Fibroblast of lung (primary cell): Measurements from ENCODE around the gene AMBRA1. TPM values are rescaled to one million over a fixed set of nuclear protein-coding genes. Genes with fewer than 3 reads are reported as not detected.

Experiments
- DNase-seq, 2 donors: peaks; one replicate each; pipeline versions ENCODE4 v3.0.0 to v3.0.0-alpha.2; 2010; ENCODE audit warnings: low read depth in 2 of 2
- H2AFZ ChIP-seq: 2 replicates; pipeline ENCODE4 v1.5.1; 2012; ENCODE audit warnings: low read length, control low read depth, inconsistent platforms
- H3K27ac ChIP-seq: 2 replicates; pipeline ENCODE4 v1.5.1; 2011; ENCODE audit warnings: low read length, control low read depth; ENCODE audit not compliant: insufficient read depth
- H3K27me3 ChIP-seq: 2 replicates; pipeline ENCODE4 v1.5.1; 2011; ENCODE audit warnings: mild to moderate bottlenecking, low read length; ENCODE audit not compliant: control insufficient read depth, insufficient read depth
- H3K36me3 ChIP-seq: 2 replicates; pipeline ENCODE4 v1.5.1; 2011; ENCODE audit warnings: low read length; ENCODE audit not compliant: control insufficient read depth, insufficient read depth
- H3K4me1 ChIP-seq: 2 replicates; pipeline ENCODE4 v1.5.1; 2011; ENCODE audit warnings: low read length; ENCODE audit not compliant: control insufficient read depth, insufficient read depth; ENCODE audit errors: extremely low read depth
- H3K4me2 ChIP-seq: 2 replicates; pipeline ENCODE4 v1.5.1; 2011; ENCODE audit warnings: low read length, control low read depth; ENCODE audit not compliant: insufficient read depth; ENCODE audit errors: extremely low read depth
- H3K4me3 ChIP-seq, 4 experiments: fragments of 200-600 bp in 1 of 4; sonication (generic) in 1 of 4; replicated peaks in 1 of 4; 2 replicates each; pipeline ENCODE4 v1.5.1; 2011 to 2016; ENCODE audit warnings: low read length in 4 of 4, low read depth in 3 of 4, mild to moderate bottlenecking in 3 of 4, control low read depth in 2 of 4, inconsistent platforms in 1 of 4, mixed read lengths in 1 of 4; ENCODE audit not compliant: insufficient read depth in 1 of 4; ENCODE audit errors: control extremely low read depth in 1 of 4
- H3K79me2 ChIP-seq: 2 replicates; pipeline ENCODE4 v1.5.1; 2012; ENCODE audit warnings: mild to moderate bottlenecking, low read length, inconsistent platforms; ENCODE audit not compliant: control insufficient read depth, insufficient read depth
- H3K9ac ChIP-seq: 2 replicates; pipeline ENCODE4 v1.5.1; 2011; ENCODE audit warnings: mild to moderate bottlenecking, low read length, control low read depth; ENCODE audit not compliant: insufficient read depth
- H3K9me3 ChIP-seq: 2 replicates; pipeline ENCODE4 v1.5.1; 2012; ENCODE audit warnings: low read depth, low read length; ENCODE audit not compliant: control insufficient read depth, insufficient read depth
- H4K20me1 ChIP-seq: 2 replicates; pipeline ENCODE4 v1.5.1; 2011; ENCODE audit warnings: low read length; ENCODE audit not compliant: control insufficient read depth, insufficient read depth; ENCODE audit errors: extremely low read depth
- EZH2 ChIP-seq: IDR thresholded peaks from 2 replicates; pipeline ENCODE4 v1.5.1; 2012; ENCODE audit warnings: low read length, control low read depth, mild to moderate bottlenecking; ENCODE audit errors: missing control alignments
- polyA plus RNA-seq, 2 donors: library from polyadenylated mRNA; depleted of rRNA in 1 of 2; stranded (reverse) in 1 of 2; unstranded in 1 of 2; fragments of >200 nt; gene quantifications; 2 replicates each; pipeline ENCODE4 v1.2.1, GENCODE V29; 2011 to 2012; ENCODE audit warnings: missing spikeins in 1 of 2
- total RNA-seq: library from RNA; depleted of rRNA; stranded (reverse); fragments of >200 nt; gene quantifications from 2 replicates; pipeline ENCODE4 v1.2.1, GENCODE V29; 2014
- TF ChIP-seq, protein P1 (sequence below), 2 donors: IDR thresholded peaks in 1 of 2; conservative IDR thresholded peaks in 1 of 2; 1 replicate in 1 of 2; 2 replicates in 1 of 2; pipeline ENCODE4 v1.5.1; 2011 to 2012; ENCODE audit warnings: low read length in 2 of 2, control low read depth in 1 of 2, inconsistent platforms in 1 of 2, low read depth in 1 of 2, mild to moderate bottlenecking in 1 of 2

The AMBRA1 gene
- total and polyA plus RNA-seq, 2 donors (not counting 1 experiment from before 2014, with no cell fraction given): 8.3 to 23.3 TPM

DNA sequence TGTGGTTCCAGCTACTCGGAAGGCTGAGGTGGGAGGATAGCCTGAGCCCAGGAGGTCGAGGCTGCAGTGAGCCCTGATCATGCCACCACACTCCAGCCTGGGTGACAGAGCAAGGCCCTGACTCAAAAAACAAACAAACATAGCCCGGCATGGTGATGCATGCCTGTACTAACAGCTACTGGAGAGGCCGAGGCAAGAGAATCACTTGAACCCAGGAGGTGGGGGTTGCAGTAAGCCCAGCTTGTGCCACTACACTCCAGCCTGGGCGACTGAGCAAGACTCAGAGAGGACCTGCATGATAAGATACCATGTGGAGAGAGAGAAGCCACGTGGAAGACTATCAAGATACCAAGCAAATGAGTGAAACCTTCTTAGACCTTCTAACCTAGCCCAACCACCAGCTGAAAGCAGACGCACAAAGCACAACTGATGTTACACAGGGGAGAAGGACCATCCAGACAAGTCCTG lies 36.1 kb downstream of the AMBRA1 start:
- Histone ChIP-seq H2AFZ (no peak overlapping the region), H3K27me3 (no peaks in the 10 kb centered on the region), H3K36me3 (no peaks in the 10 kb centered on the region), H3K79me2 (peaks cover 25% of the 10 kb centered on the region), H3K9me3 (no peaks in the 10 kb centered on the region), H4K20me1 (no peaks in the 10 kb centered on the region), H3K4me1 (peaks cover 11% of the 10 kb centered on the region), H3K9ac (no peak overlapping the region), H3K4me2 (no peak overlapping the region), H3K27ac (no peak overlapping the region), H3K4me3 (no peak overlapping the region)
- TF ChIP-seq, protein P1, sequence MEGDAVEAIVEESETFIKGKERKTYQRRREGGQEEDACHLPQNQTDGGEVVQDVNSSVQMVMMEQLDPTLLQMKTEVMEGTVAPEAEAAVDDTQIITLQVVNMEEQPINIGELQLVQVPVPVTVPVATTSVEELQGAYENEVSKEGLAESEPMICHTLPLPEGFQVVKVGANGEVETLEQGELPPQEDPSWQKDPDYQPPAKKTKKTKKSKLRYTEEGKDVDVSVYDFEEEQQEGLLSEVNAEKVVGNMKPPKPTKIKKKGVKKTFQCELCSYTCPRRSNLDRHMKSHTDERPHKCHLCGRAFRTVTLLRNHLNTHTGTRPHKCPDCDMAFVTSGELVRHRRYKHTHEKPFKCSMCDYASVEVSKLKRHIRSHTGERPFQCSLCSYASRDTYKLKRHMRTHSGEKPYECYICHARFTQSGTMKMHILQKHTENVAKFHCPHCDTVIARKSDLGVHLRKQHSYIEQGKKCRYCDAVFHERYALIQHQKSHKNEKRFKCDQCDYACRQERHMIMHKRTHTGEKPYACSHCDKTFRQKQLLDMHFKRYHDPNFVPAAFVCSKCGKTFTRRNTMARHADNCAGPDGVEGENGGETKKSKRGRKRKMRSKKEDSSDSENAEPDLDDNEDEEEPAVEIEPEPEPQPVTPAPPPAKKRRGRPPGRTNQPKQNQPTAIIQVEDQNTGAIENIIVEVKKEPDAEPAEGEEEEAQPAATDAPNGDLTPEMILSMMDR (conservative IDR thresholded peaks at IDR 0.05 in 1 of 2, IDR thresholded peaks at IDR 0.05 in 1 of 2; ENCODE audit: low read depth in 1 of 2, low read length in 2 of 2): no peak
- TF ChIP-seq EZH2: no peak
- DNase-seq: peak; percentile 31 to 53

DNA sequence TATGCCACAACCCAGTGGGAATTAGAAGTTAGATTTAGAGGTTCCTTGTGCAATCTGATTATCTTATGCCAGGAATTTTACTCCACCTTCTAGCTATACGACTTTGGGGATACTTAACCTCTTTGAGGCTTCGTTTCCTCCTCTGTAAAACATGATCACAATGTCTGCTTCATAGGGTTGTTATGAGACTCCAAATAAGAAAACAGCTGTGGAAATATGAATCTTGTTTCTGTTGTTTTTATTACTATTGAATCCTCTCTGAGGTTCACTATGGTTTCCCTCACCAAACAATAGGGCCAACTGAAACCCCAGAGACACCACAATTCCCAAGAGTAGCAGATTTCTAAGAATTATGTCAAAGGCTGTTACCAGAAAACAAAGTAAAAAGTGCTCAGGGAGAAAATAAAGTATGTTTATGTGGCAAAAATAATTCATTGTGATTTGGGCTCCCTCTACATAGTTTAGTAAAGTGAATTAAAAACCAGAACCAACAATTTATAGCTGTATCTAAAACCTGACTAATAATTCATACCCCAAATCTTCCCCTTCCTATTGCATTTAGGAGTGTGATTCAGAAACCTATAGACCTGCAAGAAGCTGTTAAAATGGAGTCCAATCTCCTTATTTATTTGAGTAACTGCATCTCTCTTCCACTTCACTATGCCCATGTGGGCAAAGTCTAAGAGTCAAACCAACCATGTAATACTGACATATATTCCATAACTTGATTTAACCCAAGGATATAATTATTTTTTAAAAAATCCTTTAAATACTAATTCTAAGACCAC lies 38.4 kb downstream of the AMBRA1 start:
- H2AFZ ChIP-seq: no peak overlapping the region
- no peak overlapping the region for H3K27ac ChIP-seq
- no peaks in the 10 kb centered on the region for H3K27me3 ChIP-seq
- no peak overlapping the region for H3K4me3 ChIP-seq
- H3K36me3 ChIP-seq: no peaks in the 10 kb centered on the region
- no peaks in the 10 kb centered on the region for H3K9me3 ChIP-seq
- TF ChIP-seq EZH2: no peak
- TF ChIP-seq, protein P1 (conservative IDR thresholded peaks at IDR 0.05 in 1 of 2, IDR thresholded peaks at IDR 0.05 in 1 of 2; ENCODE audit: low read depth in 1 of 2, low read length in 2 of 2): no peak
- H3K4me1 ChIP-seq: peaks cover 11% of the 10 kb centered on the region
- no peak overlapping the region for H3K4me2 ChIP-seq
- peak; percentile 12 to 24 for DNase-seq
- H3K79me2 ChIP-seq: peaks cover 25% of the 10 kb centered on the region
- H3K9ac ChIP-seq: no peak overlapping the region
- H4K20me1 ChIP-seq: no peaks in the 10 kb centered on the region

DNA sequence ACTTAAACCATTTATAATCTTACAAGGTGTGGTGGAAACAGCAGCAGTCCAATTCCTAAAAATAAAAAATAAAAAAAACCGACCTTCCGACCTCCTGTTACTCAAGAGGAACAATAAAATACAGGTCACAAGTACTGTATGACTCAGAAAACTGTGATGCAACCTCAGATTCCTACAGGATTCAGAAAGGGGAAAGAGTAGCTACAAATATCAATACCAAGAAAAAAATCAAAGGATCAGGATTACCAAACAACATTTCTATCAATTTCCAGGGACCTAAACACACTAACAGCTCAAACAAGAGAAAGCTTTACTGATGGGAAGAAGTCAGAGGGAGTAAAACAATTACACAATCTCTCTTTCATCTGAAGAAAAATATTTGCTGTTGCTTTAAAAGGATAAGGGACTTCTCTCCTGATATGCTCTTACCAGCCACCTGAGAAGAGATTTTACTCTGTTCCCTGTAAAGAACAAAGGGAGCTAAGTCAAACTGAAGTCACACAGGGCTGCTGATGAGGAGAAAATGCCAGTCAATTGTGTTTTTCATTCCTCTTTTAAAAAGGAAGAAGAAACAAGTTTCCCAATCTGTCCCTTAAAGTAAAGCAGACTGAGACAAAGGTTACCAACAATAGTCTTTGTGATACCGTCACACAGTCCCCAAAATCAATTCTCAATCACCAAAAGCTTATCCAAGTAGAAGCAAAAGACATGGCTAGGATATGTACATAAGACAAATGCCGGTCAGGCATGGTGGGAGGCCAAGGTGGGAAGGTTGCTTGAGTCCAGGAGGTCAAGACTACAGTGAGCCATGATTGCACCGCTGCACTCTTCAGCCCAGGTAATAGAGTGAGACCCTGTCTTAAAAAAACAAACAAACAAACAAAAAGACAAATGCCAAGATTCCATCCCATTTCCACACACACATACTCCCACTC lies 39.3 kb downstream of the AMBRA1 start:
- no peaks in the 10 kb centered on the region for H4K20me1 ChIP-seq
- H3K4me3 ChIP-seq: no peak overlapping the region
- H3K27me3 ChIP-seq: no peaks in the 10 kb centered on the region
- H3K27ac ChIP-seq: peak overlapping the region; percentile 28
- no peak overlapping the region for H3K9ac ChIP-seq
- no peaks in the 10 kb centered on the region for H3K36me3 ChIP-seq
- TF ChIP-seq, protein P1 (conservative IDR thresholded peaks at IDR 0.05 in 1 of 2, IDR thresholded peaks at IDR 0.05 in 1 of 2; ENCODE audit: low read depth in 1 of 2, low read length in 2 of 2): no peak
- no peak for TF ChIP-seq EZH2
- H3K4me2 ChIP-seq: peak overlapping the region; percentile 64
- peaks cover 11% of the 10 kb centered on the region for H3K4me1 ChIP-seq
- no peaks in the 10 kb centered on the region for H3K9me3 ChIP-seq
- no peak overlapping the region for H2AFZ ChIP-seq
- peaks cover 30% of the 10 kb centered on the region for H3K79me2 ChIP-seq
- peak; percentile 82 to 85 for DNase-seq
